Measurements from ENCODE around the gene TSEN54.

Gene TSEN54

GRCh38 chr17:75505640-75506039 is 10.7 kb upstream of the TSEN54 start:
- Histone ChIP-seq H3K9me2 (replicated peaks; ENCODE audit: insufficient read depth, low read length) (no peaks in the 10 kb centered on the region), H3F3A (ENCODE audit: insufficient read depth, low read length) (no peaks in the 10 kb centered on the region), H2AFZ (ENCODE audit: low read length) (no peak overlapping the region), H3K4me3 (ENCODE audit: low read length) (no peak overlapping the region), H3K9me3 (replicated peaks; ENCODE audit: insufficient read depth, low read length) (no peaks in the 10 kb centered on the region), H3K4me2 (ENCODE audit: low read depth, low read length) (no peak overlapping the region), H3K79me2 (ENCODE audit: low read length) (no peaks in the 10 kb centered on the region), H4K20me1 (ENCODE audit: insufficient read depth, low read length) (no peaks in the 10 kb centered on the region), H3K9ac (ENCODE audit: low read length) (no peak overlapping the region), H3K36me3 (replicated peaks; ENCODE audit: insufficient read depth, low read length) (no peaks in the 10 kb centered on the region), H3K27ac (ENCODE audit: low read length) (no peak overlapping the region), H3K27me3 (replicated peaks; ENCODE audit: insufficient read depth, low read length) (no peaks in the 10 kb centered on the region), H3K4me1 (ENCODE audit: low read length) (no peaks in the 10 kb centered on the region)
- TF ChIP-seq EZH2phosphoT487 (IDR thresholded peaks at IDR 0.05; ENCODE audit: low read length) (no peak), EZH2 (optimal IDR thresholded peaks at IDR 0.05; ENCODE audit: low read depth, low read length) (no peak), CTCF (IDR thresholded peaks at IDR 0.05; ENCODE audit: low read length) (no peak)
- no peak for DNase-seq

DNA sequence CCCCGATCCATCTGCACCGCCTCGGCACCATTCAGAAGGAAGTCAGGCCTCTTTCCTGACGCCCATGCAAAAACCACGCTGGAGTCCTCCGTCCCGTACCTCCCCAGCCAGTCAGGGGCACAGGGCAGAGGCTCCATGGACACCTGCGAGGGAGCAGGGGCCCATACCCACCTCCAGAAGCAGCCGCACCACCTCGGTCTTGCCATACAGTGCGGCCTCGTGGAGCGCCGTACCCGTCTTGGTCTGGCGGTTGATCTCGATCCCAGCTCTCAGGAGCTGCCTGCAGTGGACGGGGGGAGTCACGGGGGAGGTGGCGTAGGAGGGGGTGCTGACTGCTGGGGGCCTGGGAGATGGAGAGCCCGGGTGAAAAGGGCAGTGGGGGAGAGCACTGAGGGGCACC is 10.2 kb upstream of the TSEN54 start:
- H2AFZ ChIP-seq (ENCODE audit: low read length): no peak overlapping the region
- no peaks in the 10 kb centered on the region for H3K9me3 ChIP-seq (replicated peaks; ENCODE audit: insufficient read depth, low read length)
- no peak overlapping the region for H3K4me3 ChIP-seq (ENCODE audit: low read length)
- H3K27ac ChIP-seq (ENCODE audit: low read length): no peak overlapping the region
- no peak overlapping the region for H3K4me2 ChIP-seq (ENCODE audit: low read depth, low read length)
- no peaks in the 10 kb centered on the region for H3K9me2 ChIP-seq (replicated peaks; ENCODE audit: insufficient read depth, low read length)
- no peak overlapping the region for H3K9ac ChIP-seq (ENCODE audit: low read length)
- H3K79me2 ChIP-seq (ENCODE audit: low read length): no peaks in the 10 kb centered on the region
- H3K36me3 ChIP-seq (replicated peaks; ENCODE audit: insufficient read depth, low read length): no peaks in the 10 kb centered on the region
- TF ChIP-seq CTCF (IDR thresholded peaks at IDR 0.05; ENCODE audit: low read length) (no peak), EZH2 (optimal IDR thresholded peaks at IDR 0.05; ENCODE audit: low read depth, low read length) (no peak), EZH2phosphoT487 (IDR thresholded peaks at IDR 0.05; ENCODE audit: low read length) (no peak)
- H3K4me1 ChIP-seq (ENCODE audit: low read length): no peaks in the 10 kb centered on the region
- H3F3A ChIP-seq (ENCODE audit: insufficient read depth, low read length): no peaks in the 10 kb centered on the region
- H4K20me1 ChIP-seq (ENCODE audit: insufficient read depth, low read length): no peaks in the 10 kb centered on the region
- no peak for DNase-seq
- H3K27me3 ChIP-seq (replicated peaks; ENCODE audit: insufficient read depth, low read length): no peaks in the 10 kb centered on the region

DNA sequence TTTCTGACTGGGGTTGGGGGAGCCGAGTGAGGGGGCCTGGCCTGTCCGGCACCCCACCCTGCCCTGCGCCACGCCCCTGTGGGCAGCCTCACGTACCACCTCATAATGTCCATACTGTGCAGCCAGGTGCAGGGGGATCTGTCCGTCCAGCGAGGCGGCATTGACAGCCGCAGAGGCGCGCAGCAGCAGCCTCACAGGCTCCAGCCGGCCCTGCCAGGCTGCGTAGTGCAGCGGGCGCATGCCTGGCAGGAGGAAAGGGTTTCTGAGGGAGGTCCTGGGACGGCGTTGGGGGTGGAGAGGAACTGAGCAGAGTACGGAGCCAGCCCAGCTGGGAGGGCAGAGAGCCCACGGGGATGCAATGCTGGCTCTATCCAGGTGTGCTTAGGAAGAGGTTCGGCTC is 9.4 kb upstream of the TSEN54 start:
- H2AFZ ChIP-seq (ENCODE audit: low read length): no peak overlapping the region
- no peaks in the 10 kb centered on the region for H3K9me3 ChIP-seq (replicated peaks; ENCODE audit: insufficient read depth, low read length)
- no peak overlapping the region for H3K4me3 ChIP-seq (ENCODE audit: low read length)
- DNase-seq: no peak
- H3K79me2 ChIP-seq (ENCODE audit: low read length): no peaks in the 10 kb centered on the region
- H3K27me3 ChIP-seq (replicated peaks; ENCODE audit: insufficient read depth, low read length): no peaks in the 10 kb centered on the region
- H3K4me2 ChIP-seq (ENCODE audit: low read depth, low read length): no peak overlapping the region
- TF ChIP-seq CTCF (IDR thresholded peaks at IDR 0.05; ENCODE audit: low read length): no peak
- TF ChIP-seq EZH2phosphoT487 (IDR thresholded peaks at IDR 0.05; ENCODE audit: low read length): no peak
- no peak for TF ChIP-seq EZH2 (optimal IDR thresholded peaks at IDR 0.05; ENCODE audit: low read depth, low read length)
- no peak overlapping the region for H3K27ac ChIP-seq (ENCODE audit: low read length)
- H4K20me1 ChIP-seq (ENCODE audit: insufficient read depth, low read length): no peaks in the 10 kb centered on the region
- H3K9ac ChIP-seq (ENCODE audit: low read length): no peak overlapping the region
- no peaks in the 10 kb centered on the region for H3K36me3 ChIP-seq (replicated peaks; ENCODE audit: insufficient read depth, low read length)
- no peaks in the 10 kb centered on the region for H3K9me2 ChIP-seq (replicated peaks; ENCODE audit: insufficient read depth, low read length)
- no peaks in the 10 kb centered on the region for H3K4me1 ChIP-seq (ENCODE audit: low read length)
- H3F3A ChIP-seq (ENCODE audit: insufficient read depth, low read length): no peaks in the 10 kb centered on the region

Data from MM.1S (cell line).